Effector memory CD8-positive, alpha-beta T cell (primary cell): ENCODE data around the gene B4GALT7.
"Not testable (repeated sequence)": the region's sequence is repeated elsewhere in the genome, so short reads cannot be mapped to it uniquely, and the experiment has no call there.

Experiments
- ATAC-seq: fragments of 150-1000 bp; cut with Tn5 transposase; replicated peaks from 2 replicates; pipeline ENCODE4 v1.10.0; 2021; ENCODE audit warnings: mild to moderate bottlenecking, moderate library complexity
- DNase-seq, 3 experiments: peaks; one replicate each; pipeline ENCODE4 v3.0.0; 2021
- H3K27ac Mint-ChIP-seq, 2 donors: one replicate each; pipeline ENCODE4 v1.8.0; 2022; ENCODE audit warnings: mild to moderate bottlenecking in 2 of 2, mixed read lengths in 2 of 2, moderate library complexity in 2 of 2
- H3K27me3 Mint-ChIP-seq, 2 donors: one replicate each; pipeline ENCODE4 v1.8.0; 2022; ENCODE audit warnings: mixed read lengths in 2 of 2
- H3K36me3 Mint-ChIP-seq: one replicate; pipeline ENCODE4 v1.8.0; 2022; ENCODE audit warnings: mild to moderate bottlenecking, moderate library complexity, mixed read lengths; ENCODE audit not compliant: insufficient read depth
- H3K4me1 Mint-ChIP-seq, 2 donors: one replicate each; pipeline ENCODE4 v1.8.0; 2022; ENCODE audit warnings: low read depth in 2 of 2, mixed read lengths in 2 of 2
- H3K4me3 Mint-ChIP-seq, 2 donors: one replicate each; pipeline ENCODE4 v1.8.0; 2022; ENCODE audit warnings: mild to moderate bottlenecking in 2 of 2, mixed read lengths in 2 of 2, moderate library complexity in 2 of 2
- H3K9me3 Mint-ChIP-seq, 2 donors: one replicate each; pipeline ENCODE4 v1.8.0; 2022; ENCODE audit warnings: mixed read lengths in 2 of 2

The B4GALT7 gene

DNA sequence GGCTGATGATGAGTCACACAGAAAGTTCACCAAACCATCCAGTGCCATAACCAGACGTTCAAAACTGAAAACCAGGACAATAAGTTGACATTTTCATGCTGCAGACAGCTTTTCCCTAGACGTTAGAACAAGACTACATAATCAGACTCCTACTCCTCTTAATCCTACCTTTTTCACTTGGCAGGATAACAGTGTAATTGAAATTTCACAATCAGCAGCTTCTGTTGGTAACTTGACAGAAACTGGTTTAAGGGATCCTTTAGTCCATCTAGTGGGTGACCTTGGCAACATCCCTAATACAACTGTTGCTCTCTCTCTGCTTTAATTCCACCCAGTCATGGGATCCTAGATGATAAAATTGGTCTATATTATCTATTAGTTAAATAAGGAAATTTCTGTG lies 57.9 kb downstream of the B4GALT7 start:
- not testable (repeated sequence) for H3K36me3 Mint-ChIP-seq, H3K27me3 Mint-ChIP-seq, H3K4me3 Mint-ChIP-seq, DNase-seq, ATAC-seq, H3K9me3 Mint-ChIP-seq, H3K27ac Mint-ChIP-seq
- H3K4me1 Mint-ChIP-seq, result peaks cover 2 to 19% of the 10 kb centered on the region in 2 donors

GRCh38 chr5:177658542-177658941 lies 58.6 kb downstream of the B4GALT7 start:
- not testable (repeated sequence) for H3K9me3 Mint-ChIP-seq, H3K36me3 Mint-ChIP-seq
- peaks cover 2 to 19% of the 10 kb centered on the region in 2 donors for H3K4me1 Mint-ChIP-seq

More at GRCh38 chr5:177658542-177658941, 58.6 kb downstream of the B4GALT7 start:
- ATAC-seq, H3K27me3 Mint-ChIP-seq, H3K4me3 Mint-ChIP-seq, DNase-seq, H3K27ac Mint-ChIP-seq: not testable (repeated sequence)
